ENCODE data around the gene EP400.
A peak's percentile ranks its signal among the peaks of the same experiment; 100 is the strongest.

The EP400 gene

DNA sequence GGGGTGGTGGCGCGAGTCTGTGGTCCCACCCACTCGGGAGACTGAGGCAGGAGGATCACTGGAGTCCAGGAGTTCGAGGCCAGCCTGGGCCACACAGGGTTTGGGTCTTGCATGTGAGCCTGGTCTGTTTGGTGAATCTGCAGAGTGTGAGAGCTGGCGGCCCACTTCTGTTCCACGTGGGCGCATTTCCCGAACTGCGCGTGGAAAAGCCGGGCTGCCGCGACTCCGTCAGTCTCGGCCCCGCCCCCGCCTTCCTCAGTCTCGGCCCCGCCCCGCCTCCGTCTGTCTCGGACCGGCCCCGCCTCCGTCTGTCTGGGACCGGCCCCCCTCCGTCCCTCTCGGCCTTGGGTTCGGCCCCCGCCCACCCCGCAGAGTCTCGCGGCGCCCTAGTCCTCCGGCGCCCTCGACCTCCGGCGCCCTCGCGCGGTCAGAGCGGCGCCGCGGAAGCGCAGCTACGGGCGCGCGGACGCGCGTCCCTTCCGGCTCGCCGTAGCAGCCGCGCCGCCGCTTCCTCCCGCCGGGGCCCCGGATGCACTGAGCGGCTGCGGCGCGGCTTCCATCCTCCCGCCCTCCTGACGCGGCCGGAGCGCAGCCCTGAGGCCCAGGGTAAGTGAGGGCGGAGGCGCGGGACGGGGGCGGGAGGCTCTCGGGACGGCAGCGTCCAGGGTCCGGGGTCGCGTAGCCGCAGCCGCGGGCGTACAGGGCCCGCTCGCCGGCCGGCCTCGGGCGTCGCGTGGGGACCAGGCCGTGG, at the start of gene EP400:
TSS of gene EP400 (plus strand) at position 512 of the 751 bp plus-strand sequence. CDS start 10,678 bp downstream, outside the sequence.
- DNase-seq = peak; percentile 73 to 87

DNA sequence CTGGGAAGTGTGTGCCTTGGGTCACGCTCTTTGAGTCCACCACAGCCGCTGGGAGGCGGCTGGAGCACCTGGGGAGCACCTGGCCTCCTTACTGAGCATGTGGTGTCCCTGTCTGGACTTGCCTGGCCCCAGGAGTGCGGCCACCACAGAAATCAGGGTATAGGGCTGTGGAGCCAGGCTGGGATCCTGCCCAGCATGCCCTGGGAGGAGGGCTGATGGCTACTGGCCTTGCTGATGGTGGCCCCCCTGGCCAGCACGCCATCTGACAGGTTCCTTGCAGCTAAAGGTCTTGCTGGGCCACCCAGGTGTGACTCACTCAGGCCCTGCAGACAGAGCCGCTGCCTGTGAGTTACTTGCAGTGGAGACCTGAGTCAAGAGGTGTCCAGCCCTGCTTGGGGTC, 49.3 kb upstream of the EP400 start:
- no peak for DNase-seq

- DNase-seq = no peak
Measured at GRCh38 chr12:131901431-131902331, 48.1 kb upstream of the EP400 start.

DNA sequence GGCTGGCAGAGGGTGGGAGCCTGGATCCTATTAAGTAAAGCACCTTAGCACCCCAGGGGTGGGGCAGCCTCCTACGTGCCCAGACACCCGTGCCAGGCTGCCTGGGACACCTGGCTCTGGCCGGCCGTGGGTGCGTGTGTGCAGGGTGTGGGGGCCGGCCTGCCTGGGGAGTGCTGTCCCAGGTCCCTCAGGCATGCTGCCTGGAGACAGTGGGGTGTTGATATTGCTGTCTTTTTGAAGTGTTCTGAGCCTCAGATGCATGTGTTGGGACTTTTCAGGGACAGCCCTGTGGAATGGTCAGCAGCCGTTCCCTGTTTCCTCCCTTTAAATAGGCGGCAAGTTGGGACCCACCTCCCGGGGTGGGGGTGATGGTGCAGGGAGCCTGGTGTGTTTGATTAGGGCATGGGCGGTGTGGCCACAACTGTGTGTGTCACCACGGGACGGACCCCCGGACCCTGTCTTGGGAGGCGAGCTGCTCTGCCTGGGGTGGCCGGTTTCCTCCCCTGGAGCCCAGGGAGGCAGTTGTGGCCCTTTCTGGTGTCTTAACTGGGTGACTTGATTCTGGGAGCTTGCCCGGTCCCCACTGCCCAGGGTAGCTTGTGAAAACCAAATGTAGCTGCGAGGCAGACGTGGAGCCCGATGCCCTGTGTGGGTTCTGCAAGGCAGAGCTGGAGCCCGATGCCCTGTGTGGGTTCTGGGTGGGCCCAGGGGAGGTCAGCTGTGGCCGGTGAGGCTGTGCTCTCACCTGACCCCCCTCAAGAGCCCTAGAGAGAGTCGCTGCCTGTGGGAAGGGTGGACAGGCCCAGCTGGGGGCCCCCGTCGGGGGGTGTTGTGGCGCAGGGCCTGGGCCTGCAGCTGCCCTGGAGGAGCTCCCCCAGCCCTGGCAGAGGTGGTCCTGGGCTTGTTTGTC, 47.2 kb upstream of the EP400 start:
- DNase-seq = no peak

DNA sequence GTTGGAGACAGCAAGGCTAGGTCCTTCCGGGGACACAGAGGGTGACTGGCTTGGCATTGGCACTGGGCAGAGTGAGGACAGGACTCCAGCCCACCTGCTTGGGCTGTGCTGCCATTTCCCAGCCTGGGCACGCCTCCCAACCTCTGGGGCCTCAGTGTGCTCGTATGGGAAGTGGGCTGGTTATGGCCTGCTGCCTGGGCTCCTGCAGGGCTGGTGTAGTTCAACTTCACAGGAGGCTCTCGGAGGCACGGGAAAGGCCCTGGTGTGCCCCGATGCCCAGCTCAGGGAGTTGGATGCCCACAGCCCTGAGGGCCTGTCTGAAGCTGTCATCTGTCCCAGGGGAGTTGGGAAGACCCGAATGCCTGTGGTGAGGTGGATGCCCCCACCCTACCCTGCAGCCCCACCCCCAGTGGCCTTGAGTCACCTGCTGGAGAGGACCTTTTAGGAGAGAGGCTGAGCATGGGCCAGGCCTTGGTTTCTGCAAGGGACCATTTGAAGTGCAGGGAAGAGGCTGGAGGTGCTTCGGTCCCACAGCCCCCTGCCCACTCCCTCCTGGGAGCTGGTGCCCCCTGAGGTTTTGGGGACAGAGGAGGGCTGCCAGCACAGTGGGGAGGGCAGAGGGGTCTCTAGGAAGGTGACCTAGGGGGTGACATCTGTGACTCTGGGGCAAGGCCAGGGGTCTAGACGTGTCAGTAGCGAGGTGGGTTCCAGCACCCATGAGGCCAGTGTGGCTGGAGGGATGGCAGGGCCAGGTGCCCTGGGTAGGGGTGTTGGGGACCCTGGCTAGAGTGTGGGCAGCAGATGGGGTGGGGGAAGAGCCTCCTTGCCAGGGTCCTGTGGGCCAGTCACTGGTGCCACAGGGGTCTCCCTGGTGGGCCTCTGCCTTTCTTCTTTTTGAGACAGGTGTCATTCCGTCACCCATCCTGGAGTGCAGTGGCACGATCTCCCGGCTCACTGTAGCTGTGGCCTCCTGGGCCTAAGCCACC, 46.2 kb upstream of the EP400 start:
- DNase-seq = no peak

DNA sequence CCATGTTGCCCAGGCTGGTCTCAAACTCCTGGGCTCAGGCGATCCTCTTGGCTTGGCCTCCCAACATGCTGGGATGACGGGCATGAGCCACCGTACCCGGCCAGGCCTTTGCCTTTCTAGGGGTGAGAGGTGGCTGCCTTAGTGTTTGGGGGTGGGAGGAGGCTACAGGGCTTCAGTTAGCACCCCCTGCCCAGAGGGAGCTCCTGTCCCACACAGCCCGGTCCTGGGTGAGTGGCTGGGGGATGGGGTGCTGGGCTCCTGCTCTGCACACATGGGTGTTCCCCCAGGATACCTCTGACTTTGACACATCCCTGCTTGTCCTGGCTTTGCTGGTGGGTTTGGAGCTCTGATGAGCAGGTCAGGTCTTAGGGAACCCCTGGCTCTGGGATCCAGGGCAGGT, 45.4 kb upstream of the EP400 start:
- DNase-seq = no peak

DNA sequence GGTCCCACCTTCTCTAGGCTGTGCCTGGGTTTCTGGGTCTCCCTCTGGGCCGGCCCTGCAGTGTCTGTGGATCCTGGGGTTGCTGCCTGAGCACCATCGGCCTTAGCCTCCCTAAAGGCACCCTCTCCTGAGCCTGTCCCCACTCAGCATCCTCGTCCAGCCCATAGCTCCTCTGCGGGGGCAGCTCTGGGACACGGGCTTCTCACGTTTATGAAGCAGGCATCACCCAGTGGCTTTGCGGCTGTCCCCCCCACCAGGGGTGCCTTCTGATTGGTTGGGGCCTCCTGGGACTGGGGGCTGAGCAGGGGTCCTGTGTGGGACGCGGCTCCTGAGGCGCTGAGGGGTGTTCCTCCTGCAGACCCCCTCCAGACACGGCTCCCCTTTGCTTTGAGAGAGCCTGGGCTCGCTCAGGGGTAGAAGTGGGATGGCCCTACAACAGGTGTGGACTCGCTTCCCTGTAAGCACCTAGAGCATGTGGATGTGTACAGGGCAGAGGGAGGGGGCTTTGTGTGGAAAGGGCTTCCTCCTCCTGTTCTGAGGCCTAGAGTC, 44.6 kb upstream of the EP400 start:
- DNase-seq = no peak

DNA sequence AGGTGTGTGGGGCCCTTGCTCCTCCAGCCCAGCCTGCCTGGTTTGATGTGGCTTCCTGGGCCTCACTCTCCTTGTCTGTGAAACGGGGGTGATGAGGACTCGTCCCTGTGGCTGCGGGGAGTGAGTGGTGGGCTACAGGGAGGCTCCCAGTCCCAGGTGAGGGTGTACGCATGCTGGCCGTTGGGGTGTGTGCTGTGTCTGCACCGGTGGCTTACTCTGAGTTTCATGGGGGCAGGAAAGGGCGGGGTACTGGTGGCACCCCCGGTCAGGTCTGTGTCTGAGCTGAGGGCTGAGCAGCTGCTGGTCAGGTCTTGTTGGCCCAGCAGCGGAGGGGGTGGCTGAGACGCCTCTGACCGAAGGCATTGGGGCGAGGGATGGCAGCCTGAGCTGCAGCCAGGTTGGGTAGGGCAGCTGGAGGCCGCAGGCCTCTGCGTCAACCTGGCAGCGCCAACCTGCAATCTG, 44.1 kb upstream of the EP400 start:
- DNase-seq = no peak

- DNase-seq = no peak
Measured at GRCh38 chr12:131907379-131908091, 42.2 kb upstream of the EP400 start.

GRCh38 chr12:131908092-131909080, 41.4 kb upstream of the EP400 start:
- no peak for DNase-seq

DNA sequence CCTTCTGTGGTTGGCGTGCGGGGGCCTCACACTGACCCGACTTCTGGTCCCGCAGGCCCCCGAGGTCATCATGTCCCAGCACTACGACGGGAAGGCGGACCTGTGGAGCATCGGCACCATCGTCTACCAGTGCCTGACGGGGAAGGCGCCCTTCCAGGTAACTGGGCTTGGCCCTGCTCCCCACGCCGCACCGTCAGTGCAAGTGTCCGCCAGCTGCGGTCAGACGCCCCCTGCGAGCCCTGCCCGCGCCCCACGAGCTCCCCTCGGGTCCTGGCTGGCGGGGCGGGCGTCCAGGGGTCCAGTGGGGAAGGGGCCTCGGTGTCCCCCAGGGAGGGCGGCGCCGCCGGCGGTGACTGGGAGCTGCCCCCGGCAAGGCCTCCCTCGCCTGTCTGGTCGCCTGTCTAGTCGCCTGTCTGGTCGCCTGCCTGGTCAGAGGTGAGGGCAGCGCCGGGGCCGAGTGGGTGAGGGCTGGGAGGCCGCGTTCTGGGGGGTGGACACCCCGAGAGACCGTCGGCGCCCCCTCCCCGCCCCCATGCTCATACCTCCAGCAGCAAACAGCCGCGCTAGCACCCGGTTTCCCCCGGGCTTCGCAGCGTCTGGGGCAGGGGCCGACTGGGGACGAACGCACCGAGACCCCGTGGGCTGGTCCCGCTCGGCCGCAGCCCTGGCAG, 40.5 kb upstream of the EP400 start:
- no peak for DNase-seq

GRCh38 chr12:131909752-131910219, 40.0 kb upstream of the EP400 start:
- DNase-seq = no peak

DNA sequence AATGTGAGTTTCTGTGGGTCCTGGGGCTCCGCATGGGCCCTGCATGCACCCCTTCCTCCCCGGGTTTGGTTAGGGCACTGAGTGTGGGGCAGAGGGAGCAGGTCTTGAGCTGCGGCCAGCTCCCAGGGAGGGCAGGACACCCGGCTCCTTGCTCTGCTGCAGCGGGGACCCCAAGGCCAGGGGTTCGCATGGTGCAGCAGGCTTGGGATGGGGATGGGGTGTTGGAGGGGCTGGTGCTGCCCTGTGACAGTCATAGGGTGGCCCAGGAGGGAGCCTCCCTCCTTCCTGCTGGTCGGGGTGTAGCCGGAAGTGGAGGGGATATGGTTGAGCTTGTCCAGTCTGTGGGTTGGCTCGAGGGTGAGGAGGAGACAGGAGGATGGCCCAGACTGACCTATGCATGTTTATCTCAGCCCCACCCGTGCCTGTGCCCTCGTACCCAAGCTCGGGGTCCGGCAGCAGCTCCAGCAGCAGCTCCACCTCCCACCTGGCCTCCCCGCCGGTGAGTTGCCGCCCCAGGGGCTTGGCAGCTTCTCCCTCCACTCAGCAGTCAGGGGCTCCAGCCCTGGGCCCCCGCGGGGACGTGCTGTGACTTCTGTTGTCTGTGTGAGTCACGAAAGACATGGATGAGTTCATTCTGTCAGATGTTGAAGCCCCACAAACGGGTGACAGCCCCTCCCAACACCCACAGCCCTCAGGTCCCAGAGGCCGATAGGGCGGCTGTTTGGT, 39.3 kb upstream of the EP400 start:
- no peak for DNase-seq

- no peak for DNase-seq
Measured at GRCh38 chr12:131911028-131911650, 38.6 kb upstream of the EP400 start.

DNA sequence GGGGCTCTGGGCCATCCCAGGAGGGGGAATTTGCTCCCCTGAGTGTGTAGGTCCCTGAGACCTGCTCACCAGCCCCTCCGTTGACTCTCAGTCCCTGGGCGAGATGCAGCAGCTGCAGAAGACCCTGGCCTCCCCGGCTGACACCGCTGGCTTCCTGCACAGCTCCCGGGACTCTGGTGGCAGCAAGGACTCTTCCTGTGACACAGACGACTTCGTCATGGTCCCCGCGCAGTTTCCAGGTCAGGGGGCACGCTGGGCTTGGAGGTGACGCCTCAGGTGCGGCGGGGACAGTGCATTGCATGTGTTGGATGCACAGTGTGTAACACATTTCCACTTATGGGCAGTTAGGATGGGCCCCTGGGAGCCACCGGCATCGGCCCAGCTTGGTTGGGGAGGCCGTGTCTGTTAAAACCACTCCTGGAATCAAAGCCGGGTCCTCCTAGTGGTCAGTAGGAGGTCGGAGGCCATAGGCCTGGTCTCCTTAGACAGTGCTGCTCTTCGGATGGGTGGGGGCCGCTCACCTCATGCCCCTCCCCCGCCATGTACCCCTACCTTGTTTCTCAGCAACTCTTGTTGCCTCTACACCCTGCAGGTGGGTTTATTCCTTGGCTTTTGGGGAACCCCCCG, 37.8 kb upstream of the EP400 start:
- no peak for DNase-seq

DNA sequence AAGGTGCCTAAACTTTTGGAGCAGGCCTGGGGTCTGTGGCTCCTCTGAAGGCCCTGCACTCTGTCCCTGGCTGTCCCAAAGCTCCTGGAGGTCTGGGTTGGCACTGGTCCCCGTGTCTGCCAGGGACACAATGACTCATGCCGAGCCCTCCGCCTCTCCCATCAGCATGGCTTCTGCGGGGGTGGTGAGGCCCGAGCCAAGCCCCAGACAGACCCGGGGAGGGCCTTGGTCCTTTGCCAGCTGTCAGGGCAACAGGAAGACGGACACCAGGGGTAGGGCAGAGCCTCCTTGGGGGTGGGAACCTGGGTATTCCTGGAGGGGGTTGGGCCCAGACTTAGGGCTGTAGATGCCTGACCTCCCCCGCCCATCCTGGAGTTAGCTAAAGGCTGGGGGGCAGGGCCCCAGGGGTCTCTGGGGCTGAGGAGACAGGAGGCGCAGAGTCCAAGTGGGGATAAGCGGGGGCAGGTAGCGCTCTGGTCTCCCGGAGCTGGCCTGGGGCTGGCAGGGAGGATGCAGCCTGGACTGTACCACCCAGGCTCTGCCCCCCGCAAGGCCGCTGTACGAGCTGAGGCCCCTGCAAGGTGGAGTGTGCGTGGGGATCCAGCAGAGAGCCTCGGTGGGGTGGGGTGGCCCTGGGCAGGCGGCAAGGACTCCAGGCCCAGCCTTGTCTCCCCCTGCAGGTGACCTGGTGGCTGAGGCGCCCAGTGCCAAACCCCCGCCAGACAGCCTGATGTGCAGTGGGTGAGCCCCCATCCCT, 37.0 kb upstream of the EP400 start:
- DNase-seq = no peak
